ENCODE measurements around the gene FRMD6. TPM values are rescaled to one million over a fixed set of nuclear protein-coding genes. Genes with fewer than 3 reads are reported as not detected.
A peak's percentile ranks its signal among the peaks of the same experiment; 100 is the strongest.

The FRMD6 gene
- total and polyA plus RNA-seq, 5 donors: 3.1 to 8.8 (median 8.0) TPM

- Histone ChIP-seq H3K4me3 (ENCODE audit: low read length) (no peak overlapping the region), H3K27me3 (ENCODE audit: control insufficient read depth, insufficient read depth) (no peaks in the 10 kb centered on the region), H3K9me3 (ENCODE audit: control insufficient read depth, low read length) (no peaks in the 10 kb centered on the region), H3K4me1 (ENCODE audit: control insufficient read depth, insufficient read depth, low read length) (no peaks in the 10 kb centered on the region), H3K27ac (ENCODE audit: low read length) (no peak overlapping the region)
- ATAC-seq (no peak), DNase-seq (no peak)
- intact Hi-C loops (cut with DNase I): no loop called here
Observed at GRCh38 chr14:51614707-51615106, 37.0 kb upstream of the FRMD6 start.

GRCh38 chr14:51616256-51616655, 35.5 kb upstream of the FRMD6 start:
- DNase-seq: no peak
- WGBS: 97% methylated on average over 1 of the region's 1 CpG
- no peaks in the 10 kb centered on the region for H3K9me3 ChIP-seq (ENCODE audit: control insufficient read depth, low read length)
- intact Hi-C loops (cut with DNase I): no loop called here
- no peak overlapping the region for H3K27ac ChIP-seq (ENCODE audit: low read length)
- no peak for ATAC-seq
- H3K4me1 ChIP-seq (ENCODE audit: control insufficient read depth, insufficient read depth, low read length): no peaks in the 10 kb centered on the region
- no peak overlapping the region for H3K4me3 ChIP-seq (ENCODE audit: low read length)
- no peaks in the 10 kb centered on the region for H3K27me3 ChIP-seq (ENCODE audit: control insufficient read depth, insufficient read depth)

GRCh38 chr14:51616724-51617409, 34.8 kb upstream of the FRMD6 start:
- Histone ChIP-seq H3K27me3 (ENCODE audit: control insufficient read depth, insufficient read depth) (no peaks in the 10 kb centered on the region), H3K4me3 (ENCODE audit: low read length) (no peak overlapping the region), H3K4me1 (ENCODE audit: control insufficient read depth, insufficient read depth, low read length) (no peaks in the 10 kb centered on the region), H3K9me3 (ENCODE audit: control insufficient read depth, low read length) (no peaks in the 10 kb centered on the region), H3K27ac (ENCODE audit: low read length) (no peak overlapping the region)
- intact Hi-C loops (cut with DNase I): no loop called here
- 42% methylated on average over 4 of the region's 4 CpGs for WGBS
- ATAC-seq (peak in 1 of 2 donors; percentile 19), DNase-seq (no peak)

- Histone ChIP-seq H3K27ac (ENCODE audit: low read length) (no peak overlapping the region), H3K4me1 (ENCODE audit: control insufficient read depth, insufficient read depth, low read length) (no peaks in the 10 kb centered on the region), H3K9me3 (ENCODE audit: control insufficient read depth, low read length) (no peaks in the 10 kb centered on the region), H3K27me3 (ENCODE audit: control insufficient read depth, insufficient read depth) (no peaks in the 10 kb centered on the region), H3K4me3 (ENCODE audit: low read length) (no peak overlapping the region)
- ATAC-seq: no peak
- no peak for DNase-seq
- intact Hi-C loops (cut with DNase I): no loop called here
- WGBS: 78% methylated on average over 4 of the region's 4 CpGs
Observed at GRCh38 chr14:51619561-51619960, 32.1 kb upstream of the FRMD6 start.

GRCh38 chr14:51620056-51620455, 31.7 kb upstream of the FRMD6 start:
- Histone ChIP-seq H3K4me3 (ENCODE audit: low read length) (no peak overlapping the region), H3K27me3 (ENCODE audit: control insufficient read depth, insufficient read depth) (no peaks in the 10 kb centered on the region), H3K27ac (ENCODE audit: low read length) (no peak overlapping the region), H3K4me1 (ENCODE audit: control insufficient read depth, insufficient read depth, low read length) (no peaks in the 10 kb centered on the region), H3K9me3 (ENCODE audit: control insufficient read depth, low read length) (no peaks in the 10 kb centered on the region)
- intact Hi-C loops (cut with DNase I): no loop called here
- ATAC-seq: no peak
- no peak for DNase-seq
- WGBS: 97% methylated on average over 2 of the region's 2 CpGs

GRCh38 chr14:51621654-51622053, 30.1 kb upstream of the FRMD6 start:
- H3K4me3 ChIP-seq (ENCODE audit: low read length): no peak overlapping the region
- H3K9me3 ChIP-seq (ENCODE audit: control insufficient read depth, low read length): no peaks in the 10 kb centered on the region
- no peaks in the 10 kb centered on the region for H3K27me3 ChIP-seq (ENCODE audit: control insufficient read depth, insufficient read depth)
- intact Hi-C loops (cut with DNase I): no loop called here
- 86% methylated on average over 2 of the region's 2 CpGs for WGBS
- no peak for ATAC-seq
- DNase-seq: no peak
- H3K27ac ChIP-seq (ENCODE audit: low read length): no peak overlapping the region
- H3K4me1 ChIP-seq (ENCODE audit: control insufficient read depth, insufficient read depth, low read length): no peaks in the 10 kb centered on the region

GRCh38 chr14:51622376-51622775, 29.3 kb upstream of the FRMD6 start:
- H3K9me3 ChIP-seq (ENCODE audit: control insufficient read depth, low read length): no peaks in the 10 kb centered on the region
- intact Hi-C loops (cut with DNase I): no loop called here
- WGBS: 81% methylated on average over 2 of the region's 2 CpGs
- H3K4me3 ChIP-seq (ENCODE audit: low read length): no peak overlapping the region
- DNase-seq (no peak), ATAC-seq (no peak)
- H3K4me1 ChIP-seq (ENCODE audit: control insufficient read depth, insufficient read depth, low read length): no peaks in the 10 kb centered on the region
- no peak overlapping the region for H3K27ac ChIP-seq (ENCODE audit: low read length)
- H3K27me3 ChIP-seq (ENCODE audit: control insufficient read depth, insufficient read depth): no peaks in the 10 kb centered on the region

GRCh38 chr14:51624955-51625569, 26.6 kb upstream of the FRMD6 start:
- WGBS: 85% methylated on average over 1 of the region's 1 CpG
- no peak for DNase-seq

GRCh38 chr14:51626185-51626584, 25.5 kb upstream of the FRMD6 start:
- 38% methylated on average over 2 of the region's 2 CpGs for WGBS
- no peak overlapping the region for H3K4me3 ChIP-seq (ENCODE audit: low read length)
- no peak for ATAC-seq
- no peak for DNase-seq
- no peaks in the 10 kb centered on the region for H3K9me3 ChIP-seq (ENCODE audit: control insufficient read depth, low read length)
- H3K4me1 ChIP-seq (ENCODE audit: control insufficient read depth, insufficient read depth, low read length): no peaks in the 10 kb centered on the region
- H3K27ac ChIP-seq (ENCODE audit: low read length): no peak overlapping the region
- intact Hi-C loops (cut with DNase I): no loop called here
- no peaks in the 10 kb centered on the region for H3K27me3 ChIP-seq (ENCODE audit: control insufficient read depth, insufficient read depth)

More at GRCh38 chr14:51624955-51625569, 26.6 kb upstream of the FRMD6 start:
- Histone ChIP-seq H3K9me3 (ENCODE audit: control insufficient read depth, low read length) (no peaks in the 10 kb centered on the region), H3K4me1 (ENCODE audit: control insufficient read depth, insufficient read depth, low read length) (no peaks in the 10 kb centered on the region), H3K27ac (ENCODE audit: low read length) (no peak overlapping the region), H3K27me3 (ENCODE audit: control insufficient read depth, insufficient read depth) (no peaks in the 10 kb centered on the region), H3K4me3 (ENCODE audit: low read length) (no peak overlapping the region)
- intact Hi-C loops (cut with DNase I): no loop called here
- no peak for ATAC-seq

GRCh38 chr14:51626788-51627187, 24.9 kb upstream of the FRMD6 start:
- intact Hi-C loops (cut with DNase I): no loop called here
- no peaks in the 10 kb centered on the region for H3K27me3 ChIP-seq (ENCODE audit: control insufficient read depth, insufficient read depth)
- no peak overlapping the region for H3K27ac ChIP-seq (ENCODE audit: low read length)
- 30% methylated on average over 1 of the region's 1 CpG for WGBS
- no peak overlapping the region for H3K4me3 ChIP-seq (ENCODE audit: low read length)
- ATAC-seq (no peak), DNase-seq (no peak)
- H3K9me3 ChIP-seq (ENCODE audit: control insufficient read depth, low read length): no peaks in the 10 kb centered on the region
- H3K4me1 ChIP-seq (ENCODE audit: control insufficient read depth, insufficient read depth, low read length): no peaks in the 10 kb centered on the region

- intact Hi-C loops (cut with DNase I): no loop called here
- H3K27me3 ChIP-seq (ENCODE audit: control insufficient read depth, insufficient read depth): no peaks in the 10 kb centered on the region
- no peaks in the 10 kb centered on the region for H3K9me3 ChIP-seq (ENCODE audit: control insufficient read depth, low read length)
- DNase-seq (no peak), ATAC-seq (no peak)
- H3K27ac ChIP-seq (ENCODE audit: low read length): no peak overlapping the region
- H3K4me3 ChIP-seq (ENCODE audit: low read length): no peak overlapping the region
- H3K4me1 ChIP-seq (ENCODE audit: control insufficient read depth, insufficient read depth, low read length): no peaks in the 10 kb centered on the region
Observed at GRCh38 chr14:51627313-51627712, 24.4 kb upstream of the FRMD6 start.

- H3K4me1 ChIP-seq (ENCODE audit: control insufficient read depth, insufficient read depth, low read length): no peaks in the 10 kb centered on the region
- ATAC-seq: no peak
- H3K27ac ChIP-seq (ENCODE audit: low read length): no peak overlapping the region
- DNase-seq: no peak
- intact Hi-C loops (cut with DNase I): no loop called here
- H3K27me3 ChIP-seq (ENCODE audit: control insufficient read depth, insufficient read depth): no peaks in the 10 kb centered on the region
- WGBS: 87% methylated on average over 1 of the region's 1 CpG
- H3K4me3 ChIP-seq (ENCODE audit: low read length): no peak overlapping the region
- no peaks in the 10 kb centered on the region for H3K9me3 ChIP-seq (ENCODE audit: control insufficient read depth, low read length)
Observed at GRCh38 chr14:51628238-51628637, 23.5 kb upstream of the FRMD6 start.
